Astrocyte (in vitro differentiated cells and primary cell): ENCODE results near the gene REEP3.

Source experiments
- CTCF ChIP-seq: IDR thresholded peaks from 2 replicates; pipeline ENCODE4 v1.5.1; 2011; ENCODE audit warnings: low read depth, mild to moderate bottlenecking, inconsistent platforms, low read length, moderate library complexity; ENCODE audit not compliant: insufficient read depth
- EZH2 ChIP-seq: IDR thresholded peaks from 2 replicates; pipeline ENCODE4 v1.6.1; 2012; ENCODE audit warnings: mild to moderate bottlenecking, low read length, inconsistent platforms; ENCODE audit not compliant: insufficient read depth

- no peak for TF ChIP-seq CTCF
- TF ChIP-seq EZH2: no peak
Measured at GRCh38 chr10:63503395-63503794, 17.8 kb upstream of the REEP3 start.
